H9 (cell line): ENCODE results near the gene CORO1C. TPM values are rescaled to one million over a fixed set of nuclear protein-coding genes. Genes with fewer than 3 reads are reported as not detected.

Source experiments
- DNase-seq: peaks from one replicate; pipeline ENCODE4 v3.0.0-alpha.2; 2017
- H2AFZ ChIP-seq: one replicate; pipeline ENCODE4 v1.6.1; 2013; ENCODE audit warnings: mild to moderate bottlenecking, low read length, control low read depth, moderate library complexity
- H2AK5ac ChIP-seq: 2 replicates; pipeline ENCODE4 v1.6.1; 2013; ENCODE audit warnings: low read length, control low read depth, mixed read lengths; ENCODE audit not compliant: insufficient read length
- H2BK120ac ChIP-seq: one replicate; pipeline ENCODE4 v1.6.1; 2013; ENCODE audit warnings: low read depth, mild to moderate bottlenecking, low read length, control low read depth, inconsistent platforms; ENCODE audit not compliant: poor library complexity, severe bottlenecking
- H2BK12ac ChIP-seq: 2 replicates; pipeline ENCODE4 v1.6.1; 2013; ENCODE audit warnings: low read length, control low read depth, mixed read lengths, low read depth; ENCODE audit not compliant: insufficient read length
- H2BK15ac ChIP-seq: 2 replicates; pipeline ENCODE4 v1.6.1; 2013; ENCODE audit warnings: low read depth, low read length, control low read depth
- H2BK20ac ChIP-seq: one replicate; pipeline ENCODE4 v1.6.1; 2013; ENCODE audit warnings: low read depth, mild to moderate bottlenecking, low read length, control low read depth, inconsistent platforms; ENCODE audit not compliant: poor library complexity, severe bottlenecking
- H2BK5ac ChIP-seq: 2 replicates; pipeline ENCODE4 v1.6.1; 2013; ENCODE audit warnings: low read length, control low read depth, mixed read lengths; ENCODE audit not compliant: insufficient read length
- H3K14ac ChIP-seq: 2 replicates; pipeline ENCODE4 v1.6.1; 2013; ENCODE audit warnings: low read length, control low read depth; ENCODE audit not compliant: insufficient read depth
- H3K18ac ChIP-seq: 2 replicates; pipeline ENCODE4 v1.6.1; 2013; ENCODE audit warnings: low read depth, mild to moderate bottlenecking, mixed read lengths, low read length, control low read depth; ENCODE audit not compliant: insufficient read length
- H3K23ac ChIP-seq: 2 replicates; pipeline ENCODE4 v1.6.1; 2013; ENCODE audit warnings: low read length, control low read depth, mixed read lengths, low read depth; ENCODE audit not compliant: insufficient read length
- H3K23me2 ChIP-seq: 2 replicates; pipeline ENCODE4 v1.6.1; 2013; ENCODE audit warnings: low read depth, mild to moderate bottlenecking, mixed read lengths, low read length, control low read depth; ENCODE audit not compliant: insufficient read length, poor library complexity, severe bottlenecking
- H3K27ac ChIP-seq: 2 replicates; pipeline ENCODE4 v1.5.1; 2013; ENCODE audit warnings: low read length, control low read depth, mixed read lengths, low read depth; ENCODE audit not compliant: insufficient read length
- H3K27me3 ChIP-seq: 2 replicates; pipeline ENCODE4 v1.6.1; 2013; ENCODE audit warnings: low read length, control low read depth, inconsistent platforms; ENCODE audit not compliant: insufficient read depth
- H3K4ac ChIP-seq: 2 replicates; pipeline ENCODE4 v1.6.1; 2013; ENCODE audit warnings: low read depth, mild to moderate bottlenecking, control low read depth, inconsistent platforms, low read length, moderate library complexity
- H3K4me1 ChIP-seq: 2 replicates; pipeline ENCODE4 v1.6.1; 2013; ENCODE audit warnings: low read length, control low read depth, inconsistent platforms; ENCODE audit not compliant: insufficient read depth
- H3K4me2 ChIP-seq: 2 replicates; pipeline ENCODE4 v1.6.1; 2013; ENCODE audit warnings: low read length, control low read depth, mixed read lengths; ENCODE audit not compliant: insufficient read length, insufficient read depth
- H3K56ac ChIP-seq: 2 replicates; pipeline ENCODE4 v1.6.1; 2013; ENCODE audit warnings: low read depth, mild to moderate bottlenecking, mixed read lengths, low read length, control low read depth; ENCODE audit not compliant: insufficient read length
- H3K79me1 ChIP-seq: 2 replicates; pipeline ENCODE4 v1.6.1; 2013; ENCODE audit warnings: low read depth, mild to moderate bottlenecking, moderate library complexity, low read length, control low read depth, inconsistent platforms; ENCODE audit not compliant: insufficient read depth, poor library complexity, severe bottlenecking
- H3K79me2 ChIP-seq: 2 replicates; pipeline ENCODE4 v1.6.1; 2013; ENCODE audit warnings: low read length, control low read depth, inconsistent platforms; ENCODE audit not compliant: insufficient read depth
- H3K9ac ChIP-seq: 2 replicates; pipeline ENCODE4 v1.6.1; 2013; ENCODE audit warnings: low read length, control low read depth, mixed read lengths; ENCODE audit not compliant: insufficient read length; ENCODE audit errors: extremely low read depth
- H3K9me3 ChIP-seq: one replicate; pipeline ENCODE4 v1.6.1; 2013; ENCODE audit warnings: low read depth, low read length, inconsistent platforms; ENCODE audit not compliant: control insufficient read depth
- H3T11ph ChIP-seq: one replicate; pipeline ENCODE4 v1.6.1; 2013; ENCODE audit warnings: mild to moderate bottlenecking, low read length, control low read depth, inconsistent platforms
- H4K20me1 ChIP-seq: one replicate; pipeline ENCODE4 v1.6.1; 2013; ENCODE audit not compliant: control insufficient read depth, insufficient read length, insufficient read depth
- H4K5ac ChIP-seq: 2 replicates; pipeline ENCODE4 v1.6.1; 2013; ENCODE audit warnings: low read depth, mild to moderate bottlenecking, mixed read lengths, low read length, control low read depth; ENCODE audit not compliant: insufficient read length
- H4K8ac ChIP-seq: replicated peaks from 2 replicates; pipeline ENCODE4 v1.6.1; 2013; ENCODE audit warnings: low read length, control low read depth, mixed read lengths, low read depth; ENCODE audit not compliant: insufficient read length
- H4K91ac ChIP-seq: 2 replicates; pipeline ENCODE4 v1.6.1; 2013; ENCODE audit warnings: low read depth, mild to moderate bottlenecking, moderate library complexity, mixed read lengths, low read length, control low read depth; ENCODE audit not compliant: insufficient read length
- H3K27ac Mint-ChIP-seq, 3 experiments: 2 replicates in 2 of 3; 3 replicates in 1 of 3; pipeline ENCODE4 v1.8.0; 2020 to 2021; ENCODE audit warnings: mixed read lengths in 3 of 3, mild to moderate bottlenecking in 1 of 3, moderate library complexity in 1 of 3
- H3K27me3 Mint-ChIP-seq: 2 replicates; pipeline ENCODE4 v1.8.0; 2021; ENCODE audit warnings: low read depth, mild to moderate bottlenecking, moderate library complexity, mixed read lengths
- H3K36me3 Mint-ChIP-seq, 3 experiments: 2 replicates in 2 of 3; 3 replicates in 1 of 3; pipeline ENCODE4 v1.8.0; 2020 to 2021; ENCODE audit warnings: low read depth in 3 of 3, mixed read lengths in 3 of 3; ENCODE audit not compliant: insufficient read depth in 1 of 3
- H3K4me1 Mint-ChIP-seq, 2 experiments: 2 replicates each; pipeline ENCODE4 v1.8.0; 2020; ENCODE audit warnings: mixed read lengths in 2 of 2
- H3K4me3 Mint-ChIP-seq, 2 experiments: 2 replicates in 1 of 2; 3 replicates in 1 of 2; pipeline ENCODE4 v1.8.0; 2020 to 2021; ENCODE audit warnings: mild to moderate bottlenecking in 2 of 2, mixed read lengths in 2 of 2, moderate library complexity in 1 of 2
- H3K9me3 Mint-ChIP-seq, 2 experiments: 2 replicates in 1 of 2; 3 replicates in 1 of 2; pipeline ENCODE4 v1.8.0; 2020; ENCODE audit warnings: mild to moderate bottlenecking in 2 of 2, mixed read lengths in 2 of 2, moderate library complexity in 1 of 2
- WGBS: extraction: QIAGEN DNeasy Blood & Tissue Kit; methylation state at CpG from one replicate; pipeline ENCODE4 v1.1.7; 2013; ENCODE audit warnings: missing lambda C conversion rate, low lambda C conversion rate, mixed read lengths; ENCODE audit not compliant: insufficient read length; ENCODE audit errors: extremely low coverage; 5-methylcytosine and 5-hydroxymethylcytosine counted together
- total RNA-seq: library from RNA; stranded (reverse); gene quantifications from 2 replicates; pipeline ENCODE4 v1.2.1, GENCODE V29; 2021
- TF ChIP-seq, protein P1 (sequence below): fragments of 200-600 bp; sonication (generic); conservative IDR thresholded peaks from 3 replicates; pipeline ENCODE4 v1.8.0; 2021; ENCODE audit warnings: antibody characterized with exemption, mild to moderate bottlenecking

The CORO1C gene
- total RNA-seq, 1 experiment from 2014 or later: 154 TPM

DNA sequence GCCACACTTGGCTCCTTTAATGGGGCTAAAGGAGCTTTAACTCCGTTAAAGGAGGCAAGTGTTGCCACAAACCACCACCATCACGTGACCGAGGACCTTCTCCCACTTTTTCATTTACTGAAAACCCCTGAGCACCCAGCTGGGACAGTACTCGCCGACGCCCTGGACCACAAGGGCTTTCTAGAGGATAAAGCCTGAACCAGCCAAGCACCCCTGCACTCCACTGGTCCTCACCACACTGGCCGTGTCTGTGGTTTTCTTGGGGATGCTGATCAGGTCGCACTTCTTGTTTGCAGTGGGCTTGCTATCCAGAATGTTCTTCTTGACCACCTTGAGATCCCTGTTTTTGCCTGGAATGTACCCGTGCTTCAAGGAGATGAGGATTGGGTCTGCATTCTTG, 82.9 kb downstream of the CORO1C start:
- no peak overlapping the region for H3K4me3 Mint-ChIP-seq
- Histone ChIP-seq H3K4me2 (no peak overlapping the region), H4K91ac (no peak overlapping the region)

More for the DNA sequence above, 82.9 kb downstream of the CORO1C start:
- Histone ChIP-seq H3K9me3 (no peaks in the 10 kb centered on the region), H4K8ac (no peak overlapping the region), H4K5ac (no peak overlapping the region), H3K23ac (no peak overlapping the region), H3K27me3 (no peaks in the 10 kb centered on the region), H3K27ac (no peak overlapping the region), H3K9ac (no peak overlapping the region), H3T11ph (no peak overlapping the region), H3K4me1 (peaks cover 4% of the 10 kb centered on the region; the same call in 1 of the 2 replicates), H3K79me2 (no peaks in the 10 kb centered on the region), H3K14ac (no peak overlapping the region), H3K56ac (no peak overlapping the region), H3K18ac (no peak overlapping the region), H3K79me1 (no peaks in the 10 kb centered on the region), H4K20me1 (no peaks in the 10 kb centered on the region), H2BK15ac (no peak overlapping the region), H2BK120ac (no peak overlapping the region), H2AK5ac (no peak overlapping the region), H2BK20ac (no peak overlapping the region), H2BK12ac (no peak overlapping the region), H3K4ac (no peak overlapping the region), H2AFZ (no peak overlapping the region), H2BK5ac (no peak overlapping the region), H3K23me2 (no peaks in the 10 kb centered on the region)
- H3K4me1 Mint-ChIP-seq: peaks cover 17 to 23% of the 10 kb centered on the region in 2 experiments
- H3K27me3 Mint-ChIP-seq: no peaks in the 10 kb centered on the region
- no CpG with 5 or more reads among the region's 9 CpGs for WGBS
- DNase-seq: peak; percentile 20
- peaks cover 22 to 84% (median 52%) of the 10 kb centered on the region in 3 experiments; a peak in 6 of 7 replicates for H3K36me3 Mint-ChIP-seq
- peak overlapping the region in 2 of 3 experiments; percentile 83 to 95; a peak in 2 of 7 replicates for H3K27ac Mint-ChIP-seq
- no peaks in the 10 kb centered on the region for H3K9me3 Mint-ChIP-seq
- TF ChIP-seq, protein P1, sequence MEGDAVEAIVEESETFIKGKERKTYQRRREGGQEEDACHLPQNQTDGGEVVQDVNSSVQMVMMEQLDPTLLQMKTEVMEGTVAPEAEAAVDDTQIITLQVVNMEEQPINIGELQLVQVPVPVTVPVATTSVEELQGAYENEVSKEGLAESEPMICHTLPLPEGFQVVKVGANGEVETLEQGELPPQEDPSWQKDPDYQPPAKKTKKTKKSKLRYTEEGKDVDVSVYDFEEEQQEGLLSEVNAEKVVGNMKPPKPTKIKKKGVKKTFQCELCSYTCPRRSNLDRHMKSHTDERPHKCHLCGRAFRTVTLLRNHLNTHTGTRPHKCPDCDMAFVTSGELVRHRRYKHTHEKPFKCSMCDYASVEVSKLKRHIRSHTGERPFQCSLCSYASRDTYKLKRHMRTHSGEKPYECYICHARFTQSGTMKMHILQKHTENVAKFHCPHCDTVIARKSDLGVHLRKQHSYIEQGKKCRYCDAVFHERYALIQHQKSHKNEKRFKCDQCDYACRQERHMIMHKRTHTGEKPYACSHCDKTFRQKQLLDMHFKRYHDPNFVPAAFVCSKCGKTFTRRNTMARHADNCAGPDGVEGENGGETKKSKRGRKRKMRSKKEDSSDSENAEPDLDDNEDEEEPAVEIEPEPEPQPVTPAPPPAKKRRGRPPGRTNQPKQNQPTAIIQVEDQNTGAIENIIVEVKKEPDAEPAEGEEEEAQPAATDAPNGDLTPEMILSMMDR: no peak
